Activated CD8-positive, alpha-beta T cell treated with anti-CD3 and anti-CD28 coated beads for 36 hours (primary cell): ENCODE measurements around the gene SLC25A43. TPM values are rescaled to one million over a fixed set of nuclear protein-coding genes. Genes with fewer than 3 reads are reported as not detected.
"Not testable (repeated sequence)": the region's sequence is repeated elsewhere in the genome, so short reads cannot be mapped to it uniquely, and the experiment has no call there.

Source experiments
- ATAC-seq: fragments of 200-7000 bp; cut with Tn5 transposase; one replicate; pipeline ENCODE4 v1.10.0; 2021; ENCODE audit warnings: mild to moderate bottlenecking, moderate library complexity
- CTCF ChIA-PET: fragments of 350-600 bp; sonication (Branson Sonifier 250); formaldehyde crosslinking; loops from one replicate; lab custom pipeline; 2021; ENCODE audit warnings: antibody characterized with exemption; lab: Charles Lee
- POLR2A ChIA-PET: fragments of 350-600 bp; sonication (Branson Sonifier 250); formaldehyde crosslinking; loops from one replicate; lab custom pipeline; 2021; ENCODE audit warnings: antibody characterized with exemption; lab: Charles Lee
- DNase-seq: peaks from one replicate; pipeline ENCODE4 v3.0.0-alpha.2; 2020
- H3K27ac Mint-ChIP-seq: one replicate; pipeline ENCODE4 v1.8.0; 2021; ENCODE audit warnings: mild to moderate bottlenecking, mixed read lengths
- H3K27me3 Mint-ChIP-seq: one replicate; pipeline ENCODE4 v1.8.0; 2021; ENCODE audit warnings: mixed read lengths
- H3K36me3 Mint-ChIP-seq: one replicate; pipeline ENCODE4 v1.8.0; 2021; ENCODE audit warnings: low read depth, mixed read lengths
- H3K4me1 Mint-ChIP-seq: one replicate; pipeline ENCODE4 v1.8.0; 2021; ENCODE audit warnings: low read depth, mixed read lengths
- H3K4me3 Mint-ChIP-seq: one replicate; pipeline ENCODE4 v1.8.0; 2021; ENCODE audit warnings: mild to moderate bottlenecking, moderate library complexity, mixed read lengths
- H3K9me3 Mint-ChIP-seq: one replicate; pipeline ENCODE4 v1.8.0; 2021; ENCODE audit warnings: mixed read lengths
- intact Hi-C: fragments of 100-400 bp; cut with micrococcal nuclease; formaldehyde crosslinking; loops from one replicate; pipeline ENCODE4 v1.10.0; 2022
- total RNA-seq, 2 experiments: library from RNA; stranded (reverse); gene quantifications; one replicate each; pipeline ENCODE4 v1.2.3, GENCODE V29; 2021
- TF ChIP-seq, protein P1 (sequence below): fragments of 200-600 bp; IDR thresholded peaks from one replicate; pipeline ENCODE4 v1.8.0; 2022; ENCODE audit warnings: antibody characterized with exemption, mild to moderate bottlenecking

The SLC25A43 gene
- total RNA-seq, 2 experiments from 2014 or later: 5.3 to 5.6 TPM

DNA sequence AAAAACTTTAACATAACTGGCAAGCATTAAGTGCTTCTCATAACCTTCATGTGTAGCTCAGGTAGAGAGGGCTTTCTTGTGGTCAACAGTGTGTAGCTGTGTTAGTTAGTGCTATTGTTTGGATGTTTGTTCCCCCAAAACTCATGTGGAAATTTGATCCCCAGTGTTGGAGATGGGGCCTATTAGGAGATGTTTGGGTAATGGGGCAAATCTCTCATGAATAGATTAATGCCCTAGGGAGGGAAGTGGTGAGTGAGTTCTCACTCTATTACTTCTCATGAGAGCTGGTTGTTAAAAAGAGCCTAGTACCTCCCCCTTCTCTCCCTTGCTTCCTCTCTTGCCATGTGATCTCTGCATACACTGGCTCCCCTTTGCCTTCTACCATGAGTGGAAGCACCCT lies 16.5 kb upstream of the SLC25A43 start:
- H3K36me3 Mint-ChIP-seq: no peaks in the 10 kb centered on the region
- ChIA-PET POLR2A (no interaction called here), CTCF (interaction anchor here (0.6 kb wide), 1 partner anchor 13 kb away, joined by 3 read pairs; no protein-coding TSS in a partner anchor)
- no peak overlapping the region for H3K4me3 Mint-ChIP-seq
- H3K9me3 Mint-ChIP-seq: no peaks in the 10 kb centered on the region
- H3K27ac Mint-ChIP-seq: no peak overlapping the region
- DNase-seq (no peak), ATAC-seq (no peak)
- TF ChIP-seq, protein P1, sequence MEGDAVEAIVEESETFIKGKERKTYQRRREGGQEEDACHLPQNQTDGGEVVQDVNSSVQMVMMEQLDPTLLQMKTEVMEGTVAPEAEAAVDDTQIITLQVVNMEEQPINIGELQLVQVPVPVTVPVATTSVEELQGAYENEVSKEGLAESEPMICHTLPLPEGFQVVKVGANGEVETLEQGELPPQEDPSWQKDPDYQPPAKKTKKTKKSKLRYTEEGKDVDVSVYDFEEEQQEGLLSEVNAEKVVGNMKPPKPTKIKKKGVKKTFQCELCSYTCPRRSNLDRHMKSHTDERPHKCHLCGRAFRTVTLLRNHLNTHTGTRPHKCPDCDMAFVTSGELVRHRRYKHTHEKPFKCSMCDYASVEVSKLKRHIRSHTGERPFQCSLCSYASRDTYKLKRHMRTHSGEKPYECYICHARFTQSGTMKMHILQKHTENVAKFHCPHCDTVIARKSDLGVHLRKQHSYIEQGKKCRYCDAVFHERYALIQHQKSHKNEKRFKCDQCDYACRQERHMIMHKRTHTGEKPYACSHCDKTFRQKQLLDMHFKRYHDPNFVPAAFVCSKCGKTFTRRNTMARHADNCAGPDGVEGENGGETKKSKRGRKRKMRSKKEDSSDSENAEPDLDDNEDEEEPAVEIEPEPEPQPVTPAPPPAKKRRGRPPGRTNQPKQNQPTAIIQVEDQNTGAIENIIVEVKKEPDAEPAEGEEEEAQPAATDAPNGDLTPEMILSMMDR: no peak
- no peaks in the 10 kb centered on the region for H3K4me1 Mint-ChIP-seq
- intact Hi-C loops: no loop called here
- no peaks in the 10 kb centered on the region for H3K27me3 Mint-ChIP-seq

DNA sequence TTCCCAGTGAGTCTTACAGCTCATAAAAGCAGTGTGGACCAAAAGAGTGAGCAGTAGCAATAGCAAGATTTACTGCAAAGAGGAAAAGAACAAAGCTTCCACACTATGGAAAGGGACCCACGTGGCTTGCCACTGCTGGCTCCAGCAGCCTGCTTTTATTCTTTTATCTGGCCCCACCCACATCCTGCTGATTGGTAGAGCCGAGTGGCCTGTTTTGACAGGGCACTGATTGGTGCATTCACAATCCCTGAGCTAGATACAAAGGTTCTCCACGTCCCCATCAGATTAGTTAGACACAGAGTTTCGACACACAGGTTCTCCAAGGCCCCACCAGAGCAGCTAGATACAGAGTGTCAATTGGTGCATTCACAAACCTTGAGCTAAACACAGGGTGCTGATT lies 12.5 kb upstream of the SLC25A43 start:
- CTCF ChIA-PET, intact Hi-C loops, H3K27ac Mint-ChIP-seq, H3K36me3 Mint-ChIP-seq, H3K9me3 Mint-ChIP-seq, H3K4me1 Mint-ChIP-seq, ATAC-seq, DNase-seq, H3K4me3 Mint-ChIP-seq, H3K27me3 Mint-ChIP-seq: not testable (repeated sequence)
- POLR2A ChIA-PET: interaction anchor here (0.9 kb wide), 1 partner anchor 12 kb away, joined by 3 read pairs; no protein-coding TSS in a partner anchor

DNA sequence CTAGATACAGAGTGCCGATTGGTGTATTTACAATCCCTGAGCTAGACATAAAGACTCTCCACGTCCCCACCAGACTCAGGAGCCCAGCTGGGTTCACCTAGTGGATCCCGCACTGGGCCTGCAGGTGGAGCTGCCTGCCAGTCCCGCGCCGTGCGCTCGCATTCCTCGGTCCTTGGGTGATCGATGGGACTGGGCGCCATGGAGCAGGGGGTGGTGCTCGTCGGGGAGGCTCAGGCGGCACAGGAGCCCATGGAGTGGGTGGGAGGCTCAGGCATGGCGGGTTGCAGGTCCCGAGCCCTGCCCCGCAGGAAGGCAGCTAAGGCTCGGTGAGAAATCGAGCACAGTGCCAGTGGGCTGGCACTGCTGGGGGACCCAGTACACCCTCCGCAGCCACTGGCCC lies 11.7 kb upstream of the SLC25A43 start:
- H3K4me3 Mint-ChIP-seq, ATAC-seq, H3K36me3 Mint-ChIP-seq, CTCF ChIA-PET, H3K27ac Mint-ChIP-seq, intact Hi-C loops, H3K27me3 Mint-ChIP-seq, DNase-seq, H3K4me1 Mint-ChIP-seq, H3K9me3 Mint-ChIP-seq, POLR2A ChIA-PET: not testable (repeated sequence)

DNA sequence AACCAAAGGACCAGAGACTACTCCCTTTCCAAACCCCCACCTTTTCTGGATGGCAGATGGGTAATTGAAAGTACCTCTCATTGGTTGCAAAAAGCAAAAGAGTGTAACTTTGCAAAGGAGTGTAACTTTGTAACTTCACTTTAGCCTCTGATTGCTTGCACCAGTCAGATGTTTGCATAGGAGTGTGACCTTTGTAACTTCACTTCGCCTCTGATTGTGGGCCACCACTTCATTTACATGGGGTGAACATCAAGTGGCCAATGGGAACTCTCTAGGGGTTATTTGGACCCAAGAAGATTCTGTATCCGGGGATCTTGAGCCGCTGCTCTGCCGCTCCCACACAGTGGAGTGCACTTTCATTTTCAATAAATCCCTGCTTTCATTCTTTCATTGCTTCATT lies 9.9 kb upstream of the SLC25A43 start:
- H3K4me1 Mint-ChIP-seq: no peaks in the 10 kb centered on the region
- H3K4me3 Mint-ChIP-seq: no peak overlapping the region
- ChIA-PET CTCF (no interaction called here), POLR2A (no interaction called here)
- no peaks in the 10 kb centered on the region for H3K27me3 Mint-ChIP-seq
- TF ChIP-seq, protein P1: no peak
- intact Hi-C loops: no loop called here
- DNase-seq (no peak), ATAC-seq (no peak)
- no peaks in the 10 kb centered on the region for H3K36me3 Mint-ChIP-seq
- no peak overlapping the region for H3K27ac Mint-ChIP-seq
- no peaks in the 10 kb centered on the region for H3K9me3 Mint-ChIP-seq

DNA sequence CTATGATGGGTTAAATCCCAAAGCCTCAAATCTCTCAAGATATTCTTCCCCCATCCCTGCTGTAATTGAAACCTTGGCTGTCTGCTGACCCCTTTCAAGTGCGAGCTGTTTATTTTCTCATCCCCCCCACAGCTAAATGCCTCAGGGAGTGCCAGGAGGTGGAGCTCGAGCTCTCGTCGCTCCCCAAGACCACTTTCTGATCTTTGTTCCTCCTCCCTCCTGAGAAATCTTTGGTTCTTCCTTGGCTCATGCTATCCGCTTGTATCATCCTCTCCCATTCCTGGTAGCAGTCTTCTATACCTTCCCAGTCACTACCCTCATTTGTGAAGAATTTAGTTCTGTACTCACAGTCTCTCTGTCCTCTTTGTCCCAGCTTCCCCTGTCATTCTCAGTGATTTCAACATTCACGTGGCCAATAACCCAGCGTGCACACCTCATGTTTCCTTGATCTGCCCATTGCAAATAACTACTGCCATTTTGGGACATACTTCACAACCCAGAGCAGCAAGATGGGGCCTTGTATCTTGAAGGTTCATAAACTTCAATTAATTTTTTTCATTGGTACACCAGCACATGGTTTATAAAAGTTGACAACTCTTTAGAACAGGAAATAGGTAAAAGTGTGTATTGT lies 9.2 kb upstream of the SLC25A43 start:
- ATAC-seq (no peak), DNase-seq (no peak)
- TF ChIP-seq, protein P1: no peak
- Mint-ChIP-seq H3K4me1 (no peaks in the 10 kb centered on the region), H3K27ac (no peak overlapping the region), H3K9me3 (no peaks in the 10 kb centered on the region), H3K36me3 (no peaks in the 10 kb centered on the region), H3K4me3 (no peak overlapping the region), H3K27me3 (no peaks in the 10 kb centered on the region)
- ChIA-PET POLR2A (no interaction called here), CTCF (no interaction called here)
- intact Hi-C loops: no loop called here

DNA sequence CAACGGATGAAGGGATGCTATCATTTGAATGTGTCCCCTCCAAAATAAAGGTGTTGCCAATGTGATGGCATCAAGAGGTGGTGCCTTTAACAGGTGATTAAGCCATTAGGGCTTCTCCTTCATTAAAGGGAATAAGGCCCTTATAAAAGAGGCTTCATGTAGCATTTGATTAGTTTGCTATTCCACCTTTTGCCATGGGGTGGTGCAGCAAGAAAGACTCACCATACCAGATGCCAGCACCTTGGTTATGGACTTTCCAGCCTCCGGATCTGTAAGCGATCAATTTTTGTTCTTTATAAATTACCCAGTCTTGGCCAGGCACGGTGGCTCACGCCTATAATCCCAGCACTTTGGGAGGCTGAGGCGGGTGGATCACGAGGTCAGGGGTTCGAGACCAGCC lies 7.9 kb upstream of the SLC25A43 start:
- intact Hi-C loops: no loop called here
- H3K27me3 Mint-ChIP-seq: no peaks in the 10 kb centered on the region
- POLR2A ChIA-PET: no interaction called here
- no peak for ATAC-seq
- peak; percentile 18 for DNase-seq
- no peaks in the 10 kb centered on the region for H3K4me1 Mint-ChIP-seq
- TF ChIP-seq, protein P1: no peak
- CTCF ChIA-PET: no interaction called here
- H3K9me3 Mint-ChIP-seq: no peaks in the 10 kb centered on the region
- H3K36me3 Mint-ChIP-seq: no peaks in the 10 kb centered on the region
- H3K27ac Mint-ChIP-seq: no peak overlapping the region
- H3K4me3 Mint-ChIP-seq: no peak overlapping the region
